HG02852 (cell line): ENCODE data around the gene CAPN3.

Source experiments
- ATAC-seq: cut with Tn5 transposase; IDR thresholded peaks from one replicate; pipeline ENCODE4 v1.9.1; 2021; ENCODE audit warnings: mild to moderate bottlenecking, moderate library complexity; ENCODE audit not compliant: unreplicated experiment

The CAPN3 gene

DNA sequence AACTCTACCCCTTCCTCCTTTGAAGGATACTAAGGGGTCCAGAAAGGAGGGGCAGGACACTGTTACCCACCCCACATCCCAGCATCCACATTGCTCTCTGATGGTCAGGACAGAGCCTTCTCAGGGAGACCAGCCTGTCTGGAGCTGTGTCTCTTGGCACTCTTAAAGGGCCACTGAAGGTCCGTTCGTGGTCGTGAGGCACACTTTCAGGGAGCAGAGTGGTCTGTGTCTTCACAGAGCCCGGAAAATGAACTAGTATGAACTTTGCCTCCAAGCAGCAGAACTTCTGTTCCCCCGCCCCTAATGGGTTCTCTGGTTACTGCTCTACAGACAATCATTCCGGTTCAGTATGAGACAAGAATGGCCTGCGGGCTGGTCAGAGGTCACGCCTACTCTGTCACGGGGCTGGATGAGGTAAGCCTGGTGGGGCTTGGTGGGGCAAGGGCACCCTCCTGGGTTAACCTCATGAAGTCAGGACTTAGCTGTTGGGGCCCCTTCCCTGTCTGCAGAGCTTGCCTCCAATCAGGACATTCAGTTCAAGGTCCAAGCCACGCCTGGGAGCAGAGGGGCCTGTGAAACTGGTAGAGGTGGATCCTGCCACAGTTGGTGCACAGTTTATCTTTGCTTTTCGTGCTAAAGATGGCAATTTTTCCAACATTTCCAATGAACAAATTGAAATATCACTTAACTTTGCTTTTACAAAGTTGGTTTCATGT is 33.2 kb downstream of the CAPN3 start:
- ATAC-seq, result no peak

DNA sequence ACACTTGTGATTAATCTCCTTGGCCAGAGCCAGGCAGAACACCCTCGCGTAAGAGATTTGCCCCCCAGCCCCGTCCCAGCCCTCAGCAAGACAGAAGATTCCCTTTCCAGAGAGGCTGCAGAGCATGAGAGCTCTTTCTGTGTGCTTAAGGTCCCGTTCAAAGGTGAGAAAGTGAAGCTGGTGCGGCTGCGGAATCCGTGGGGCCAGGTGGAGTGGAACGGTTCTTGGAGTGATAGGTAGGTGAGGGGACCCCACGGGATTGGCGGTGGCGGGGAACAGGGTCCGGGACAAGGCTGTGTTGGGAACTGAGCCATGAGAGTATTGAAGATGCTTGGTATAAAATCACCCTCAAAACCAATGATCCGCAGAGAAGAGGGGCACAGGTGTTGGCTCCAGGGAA is 34.8 kb downstream of the CAPN3 start:
- no peak for ATAC-seq

DNA sequence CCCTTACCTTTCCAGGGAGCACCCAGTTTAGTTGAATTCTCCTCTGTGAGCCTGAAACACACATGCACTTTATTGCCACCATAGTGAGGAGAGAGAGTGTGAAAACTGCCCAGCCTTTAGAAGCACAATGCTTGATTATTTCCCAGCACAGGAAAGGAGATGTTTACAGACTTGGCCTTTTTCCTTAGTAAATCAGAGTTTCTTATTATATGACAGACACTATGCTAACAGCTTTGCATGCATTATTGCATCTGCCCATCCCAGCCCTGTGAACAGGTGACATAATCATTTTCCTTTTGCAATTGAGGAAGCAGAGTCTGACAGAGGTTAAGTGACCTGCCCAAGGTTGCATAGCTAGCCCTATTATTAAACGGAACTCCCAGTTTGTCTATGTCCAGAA is 36.5 kb downstream of the CAPN3 start:
- no peak for ATAC-seq

DNA sequence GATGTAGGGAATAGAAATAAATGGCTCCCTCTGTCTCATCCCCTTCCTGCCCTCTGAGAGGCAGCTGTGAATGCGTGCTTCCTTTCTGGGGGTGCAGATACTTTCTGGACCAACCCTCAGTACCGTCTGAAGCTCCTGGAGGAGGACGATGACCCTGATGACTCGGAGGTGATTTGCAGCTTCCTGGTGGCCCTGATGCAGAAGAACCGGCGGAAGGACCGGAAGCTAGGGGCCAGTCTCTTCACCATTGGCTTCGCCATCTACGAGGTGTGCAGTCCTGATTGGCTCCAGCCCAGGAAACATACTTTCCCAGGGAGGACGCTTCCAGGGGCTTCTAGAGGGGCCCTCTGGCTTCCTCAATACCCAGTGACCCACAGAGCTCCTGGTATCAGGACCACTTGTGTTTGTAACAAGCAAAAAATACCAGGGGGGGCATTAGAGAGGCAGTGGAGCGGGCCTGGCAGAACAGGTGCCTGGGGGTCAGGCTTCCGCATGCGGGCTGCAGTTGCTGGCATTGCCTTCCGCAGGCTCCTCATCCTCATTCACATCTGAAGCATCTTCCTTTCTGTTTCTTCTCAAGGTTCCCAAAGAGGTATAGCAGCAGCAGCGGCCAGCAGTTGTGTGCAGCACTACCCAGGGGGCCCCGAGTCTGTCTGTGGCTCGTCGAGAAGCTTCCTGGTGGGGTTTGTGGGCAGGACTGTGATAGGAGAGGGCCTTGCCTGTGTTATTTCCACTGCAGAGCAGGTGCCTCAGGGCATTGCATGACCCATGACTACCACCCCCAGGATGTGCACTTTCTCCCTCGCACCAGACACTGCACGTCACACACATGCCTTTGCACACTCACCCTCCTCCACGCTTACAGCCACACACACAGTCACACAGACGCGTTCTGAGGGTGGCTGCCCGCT is 42.5 kb downstream of the CAPN3 start:
- no peak for ATAC-seq

DNA sequence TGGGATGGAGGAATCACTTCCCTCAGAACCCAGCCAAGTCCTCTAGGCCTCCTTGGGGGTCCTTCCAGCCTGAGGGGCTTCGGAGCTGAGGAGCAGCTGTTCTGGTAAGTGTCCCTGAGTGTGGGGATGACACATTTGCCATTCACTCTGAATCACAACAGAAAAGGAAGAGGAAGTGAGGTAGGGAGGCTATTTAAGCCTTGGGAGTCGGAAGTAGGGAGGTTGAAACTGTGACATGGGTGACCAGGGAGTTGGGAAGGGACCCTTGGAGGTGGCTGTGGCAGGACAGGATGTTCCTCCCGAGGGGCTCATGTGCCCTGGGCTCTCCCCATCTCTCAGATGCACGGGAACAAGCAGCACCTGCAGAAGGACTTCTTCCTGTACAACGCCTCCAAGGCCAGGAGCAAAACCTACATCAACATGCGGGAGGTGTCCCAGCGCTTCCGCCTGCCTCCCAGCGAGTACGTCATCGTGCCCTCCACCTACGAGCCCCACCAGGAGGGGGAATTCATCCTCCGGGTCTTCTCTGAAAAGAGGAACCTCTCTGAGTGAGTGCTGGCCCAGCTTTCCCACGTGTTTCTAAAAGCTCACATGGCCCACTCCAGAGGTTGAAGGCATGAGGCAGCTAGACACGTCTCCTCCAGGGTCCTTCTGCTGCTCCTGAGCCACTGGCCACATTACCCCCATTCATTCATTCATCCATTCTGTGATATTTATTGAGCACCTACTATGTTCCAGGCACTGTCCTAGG is 43.3 kb downstream of the CAPN3 start:
- no peak for ATAC-seq

DNA sequence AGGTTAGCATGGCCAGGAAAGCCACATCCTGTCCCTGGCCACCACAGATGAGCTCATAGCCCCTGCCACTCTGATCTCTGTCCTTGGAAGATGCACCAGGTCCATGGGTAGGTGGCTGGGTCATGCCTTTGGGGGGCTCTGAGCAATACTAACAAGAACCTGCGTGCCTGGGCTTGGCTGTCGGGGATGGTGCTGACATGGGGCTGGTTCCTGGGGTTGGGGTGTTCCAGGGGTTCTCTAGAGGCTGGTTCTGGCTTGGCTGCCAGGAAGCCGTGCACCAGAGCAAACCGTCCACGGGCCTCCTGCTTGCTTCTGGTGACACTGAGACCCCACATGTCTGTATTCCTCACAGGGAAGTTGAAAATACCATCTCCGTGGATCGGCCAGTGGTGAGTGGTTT is 44.1 kb downstream of the CAPN3 start:
- no peak for ATAC-seq

DNA sequence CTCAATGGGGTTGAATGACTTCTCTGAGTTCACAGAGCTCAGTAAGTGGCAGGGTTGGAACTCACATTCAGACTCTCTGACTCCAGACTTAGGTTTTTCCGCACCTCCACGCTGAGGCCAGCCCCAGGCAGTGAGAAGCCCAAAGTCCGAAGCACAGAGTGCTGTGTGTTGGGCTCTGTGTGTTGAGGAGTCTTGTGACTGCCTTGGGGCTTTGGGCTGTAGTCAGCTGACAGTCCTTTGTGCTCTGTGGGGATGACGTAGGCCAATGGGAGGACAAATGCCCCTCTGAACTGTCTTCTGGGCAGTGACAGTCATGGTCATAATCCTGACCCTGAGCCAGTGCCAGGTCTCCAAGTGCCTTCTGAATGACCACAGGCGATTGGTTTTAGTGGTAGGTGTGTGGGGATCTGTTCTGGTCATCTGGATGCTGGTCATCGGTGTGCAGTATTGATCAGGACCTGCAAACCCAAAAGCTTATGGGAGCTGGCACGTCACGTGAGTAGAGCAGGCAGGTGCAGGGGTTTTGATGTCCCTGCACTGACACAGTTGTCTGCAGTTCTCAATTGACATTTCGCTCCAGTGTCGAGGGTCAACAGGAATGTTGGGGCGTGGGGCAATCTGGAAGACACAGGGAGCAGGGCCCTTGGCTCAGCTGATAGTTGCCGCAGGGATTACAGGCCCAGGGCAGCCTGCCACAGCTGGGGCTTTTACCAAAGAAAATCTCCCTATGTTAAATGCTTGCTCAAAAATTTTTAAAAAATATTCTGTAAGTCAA is 45.3 kb downstream of the CAPN3 start:
- ATAC-seq, result no peak

DNA sequence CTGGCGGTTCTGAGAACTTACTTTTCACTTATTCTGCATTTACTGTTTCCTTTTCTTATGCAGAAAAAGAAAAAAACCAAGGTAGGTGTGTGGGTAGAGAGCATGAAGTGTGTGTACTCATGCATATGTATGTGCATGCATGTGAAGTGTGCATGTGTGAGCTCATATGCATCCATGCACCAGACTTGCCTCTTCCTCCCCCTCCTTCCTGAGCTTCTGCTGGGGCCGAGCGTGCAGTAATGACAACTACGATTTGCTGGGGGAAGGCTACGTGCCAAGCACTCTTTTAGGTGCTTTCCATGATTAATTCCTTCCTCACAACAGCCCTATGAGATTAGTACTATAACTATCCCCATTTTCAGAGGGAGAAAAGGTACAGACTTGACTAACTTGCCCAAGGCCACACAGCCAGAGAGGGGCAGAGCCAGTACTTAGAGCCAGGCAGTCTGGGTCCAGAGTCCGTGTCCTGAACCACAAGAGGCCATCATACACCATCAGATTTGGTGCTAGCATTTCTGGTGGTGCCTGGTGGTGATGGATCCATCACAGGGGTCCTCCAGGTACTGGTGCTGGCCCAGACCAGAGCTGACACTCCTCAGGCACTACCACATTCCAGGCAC is 46.7 kb downstream of the CAPN3 start:
- no peak for ATAC-seq

DNA sequence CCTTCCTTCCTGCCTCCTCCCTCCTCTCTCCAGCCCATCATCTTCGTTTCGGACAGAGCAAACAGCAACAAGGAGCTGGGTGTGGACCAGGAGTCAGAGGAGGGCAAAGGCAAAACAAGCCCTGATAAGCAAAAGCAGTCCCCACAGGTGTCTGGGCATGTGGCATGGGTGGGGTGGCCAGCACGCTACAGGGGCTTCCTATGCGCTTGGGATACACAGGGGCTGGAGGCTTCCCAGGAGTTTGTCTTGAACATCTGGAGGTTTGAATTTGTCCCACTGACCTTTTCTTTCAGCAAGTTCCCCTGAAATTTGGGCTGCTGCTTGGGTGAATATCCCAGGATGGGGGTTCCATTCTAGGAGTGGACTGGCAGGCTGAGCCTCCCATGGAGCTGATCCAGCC is 48.9 kb downstream of the CAPN3 start:
- ATAC-seq, result no peak

DNA sequence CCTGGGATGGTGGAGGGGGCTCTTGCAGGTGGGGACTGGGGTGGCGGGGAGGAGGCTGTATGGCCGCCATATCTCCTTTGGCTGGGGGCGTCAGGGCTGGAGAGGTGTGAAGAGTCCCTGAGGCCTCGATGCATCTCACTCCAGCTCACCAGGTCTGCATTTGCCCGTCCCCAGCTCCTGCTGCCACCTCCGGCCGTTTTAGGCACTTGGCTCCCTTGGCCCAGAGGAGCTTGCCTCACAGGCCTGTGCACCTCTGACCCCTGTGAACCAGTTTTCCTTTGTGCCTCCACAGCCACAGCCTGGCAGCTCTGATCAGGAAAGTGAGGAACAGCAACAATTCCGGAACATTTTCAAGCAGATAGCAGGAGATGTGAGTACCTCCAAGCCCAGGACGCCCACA is 49.7 kb downstream of the CAPN3 start:
- no peak for ATAC-seq

DNA sequence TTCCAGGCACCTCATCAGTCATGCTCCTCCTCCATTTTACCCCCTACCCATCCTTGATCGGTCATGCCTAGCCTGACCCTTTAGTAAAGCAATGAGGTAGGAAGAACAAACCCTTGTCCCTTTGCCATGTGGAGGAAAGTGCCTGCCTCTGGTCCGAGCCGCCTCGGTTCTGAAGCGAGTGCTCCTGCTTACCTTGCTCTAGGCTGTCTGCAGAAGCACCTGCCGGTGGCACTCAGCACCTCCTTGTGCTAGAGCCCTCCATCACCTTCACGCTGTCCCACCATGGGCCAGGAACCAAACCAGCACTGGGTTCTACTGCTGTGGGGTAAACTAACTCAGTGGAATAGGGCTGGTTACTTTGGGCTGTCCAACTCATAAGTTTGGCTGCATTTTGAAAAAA is 52.6 kb downstream of the CAPN3 start:
- no peak for ATAC-seq

DNA sequence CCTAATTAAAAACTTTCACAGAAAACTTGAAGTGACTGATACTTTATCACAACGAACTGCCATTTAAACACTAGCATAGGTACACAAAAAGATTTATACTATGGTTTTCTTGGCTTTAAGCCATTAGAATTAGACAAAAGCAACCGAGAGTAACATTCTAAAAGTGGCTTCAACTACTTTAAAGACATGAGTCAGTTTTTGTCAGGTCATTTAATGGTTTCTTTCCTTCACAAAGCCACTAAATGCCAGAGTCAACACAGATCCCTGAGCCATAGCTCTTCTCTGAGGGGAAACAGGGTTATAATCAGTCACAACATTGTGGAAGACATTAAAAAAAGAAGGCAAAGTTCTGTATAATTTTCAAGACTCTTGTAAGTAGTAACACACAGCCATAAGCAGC is 54.6 kb downstream of the CAPN3 start:
- no peak for ATAC-seq

DNA sequence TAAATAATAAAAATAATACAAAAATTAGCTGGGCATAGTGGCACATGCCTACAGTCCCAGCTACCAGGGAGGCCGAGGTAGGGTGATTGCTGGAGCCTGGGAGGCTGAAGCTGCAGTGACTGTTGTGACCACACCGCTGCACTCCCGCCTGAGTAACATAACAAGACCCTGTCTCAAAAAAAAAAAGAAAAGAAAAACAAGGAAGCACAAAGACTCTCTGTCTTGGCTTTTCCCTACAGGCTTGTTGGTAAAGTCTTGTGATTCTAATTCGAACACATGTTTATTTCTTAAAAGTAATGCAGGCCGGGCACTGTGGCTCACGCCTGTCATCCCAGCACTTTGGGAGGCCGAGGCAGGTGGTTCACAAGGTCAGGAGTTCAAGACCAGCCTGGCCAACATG is 60.1 kb downstream of the CAPN3 start:
- no peak for ATAC-seq

DNA sequence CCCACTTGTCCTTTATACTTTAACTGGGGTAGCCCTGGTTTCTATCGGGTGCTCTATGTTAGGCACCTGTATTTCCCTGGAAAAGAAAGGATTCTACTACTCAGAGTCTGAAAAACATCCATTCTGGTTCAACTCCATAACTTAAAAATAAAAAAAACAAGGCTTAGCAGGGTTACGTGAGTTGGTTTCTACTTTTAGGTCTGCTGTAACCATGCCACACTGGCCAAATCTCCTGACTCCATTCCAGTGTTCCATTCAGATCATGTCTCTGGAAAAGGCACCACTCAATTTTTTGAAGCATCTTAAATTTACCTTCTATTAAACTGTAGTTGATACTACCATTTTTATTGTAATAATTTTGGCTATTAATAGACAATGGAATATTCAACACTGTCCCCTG is 62.1 kb downstream of the CAPN3 start:
- ATAC-seq, result no peak

DNA sequence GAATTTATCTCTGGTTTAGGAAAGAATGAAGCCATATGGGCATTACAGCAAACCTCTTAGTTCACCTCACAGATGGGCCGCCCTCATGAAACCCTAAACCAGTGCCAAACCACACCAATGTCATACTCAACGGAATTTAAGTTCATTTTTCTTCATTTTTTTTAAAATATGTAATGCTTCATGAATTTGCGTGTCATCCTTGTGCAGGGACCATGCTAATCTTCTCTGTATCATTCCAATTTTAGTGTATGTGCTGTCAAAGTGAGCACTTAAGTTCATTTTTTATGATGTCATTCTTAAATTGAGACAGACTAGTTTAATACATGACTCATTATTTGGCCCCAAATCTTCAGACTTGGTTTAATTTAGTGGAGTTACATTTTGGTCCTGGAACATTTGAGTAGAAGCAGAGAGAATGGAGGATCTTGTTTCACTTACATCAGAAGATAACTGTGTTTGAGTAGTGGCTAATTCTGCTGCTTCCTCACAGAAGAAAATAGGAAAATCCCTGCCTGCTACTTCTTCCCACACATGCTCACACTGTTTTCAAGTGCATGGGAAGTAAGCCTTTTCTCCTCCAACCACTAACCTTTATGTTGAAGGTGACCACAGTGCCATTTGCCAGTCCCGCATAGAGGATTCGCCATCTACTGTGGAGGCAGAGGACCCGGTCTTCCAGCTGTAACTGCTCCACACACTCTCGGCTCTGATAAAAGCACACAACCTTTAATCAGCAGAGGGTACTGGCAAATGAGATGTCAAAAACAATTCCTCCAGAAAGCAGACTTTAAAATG is 68.3 kb downstream of the CAPN3 start:
- no peak for ATAC-seq

DNA sequence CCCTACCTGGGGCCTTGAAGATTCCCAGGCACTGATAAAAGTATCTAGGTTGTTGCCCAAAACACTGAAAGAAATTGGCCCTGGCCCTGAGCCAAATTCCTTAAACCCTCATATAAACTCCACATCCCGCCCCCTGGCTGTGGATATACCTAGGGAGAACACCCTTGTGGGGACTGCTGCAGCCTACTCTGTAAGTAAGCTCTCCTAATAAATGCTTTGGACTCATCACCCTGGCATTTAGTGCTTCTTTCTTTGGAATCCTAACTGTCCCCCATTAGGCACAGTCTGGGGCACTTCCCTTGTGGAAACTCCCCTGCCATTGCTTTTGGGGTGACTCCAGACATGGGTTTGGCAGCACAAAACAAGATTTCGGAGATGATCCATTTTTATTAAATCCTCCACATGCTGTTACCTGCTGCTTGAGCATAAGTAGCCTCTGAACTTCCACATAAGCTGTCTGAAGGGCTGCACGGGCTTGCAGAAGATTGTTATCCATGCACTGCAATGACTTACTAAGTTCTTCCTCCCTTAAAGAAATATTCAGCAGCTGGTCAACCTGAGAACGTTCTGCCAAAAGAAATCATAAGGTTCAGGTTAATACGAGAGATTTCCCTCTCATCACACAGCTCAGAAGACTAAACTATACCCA is 85.2 kb downstream of the CAPN3 start:
- no peak for ATAC-seq

DNA sequence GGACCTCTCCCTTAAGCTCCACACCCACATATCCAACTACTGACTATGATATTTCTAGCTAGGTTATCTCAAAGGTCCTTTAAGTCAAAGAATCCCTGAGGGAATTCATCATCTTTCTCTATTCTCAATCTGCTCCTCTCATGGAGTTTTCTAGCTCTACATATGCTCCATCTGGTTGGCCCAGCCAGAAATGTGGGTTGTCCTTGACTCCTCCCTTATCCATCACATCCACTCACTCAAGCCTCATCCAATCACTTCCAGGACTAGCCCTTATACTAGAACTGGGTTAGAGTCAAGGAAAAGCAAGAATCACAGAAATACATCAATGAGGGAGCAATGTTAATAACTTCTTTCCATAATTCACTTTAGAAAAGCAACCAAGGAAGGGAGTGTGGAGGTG is 86.2 kb downstream of the CAPN3 start:
- ATAC-seq, result no peak

DNA sequence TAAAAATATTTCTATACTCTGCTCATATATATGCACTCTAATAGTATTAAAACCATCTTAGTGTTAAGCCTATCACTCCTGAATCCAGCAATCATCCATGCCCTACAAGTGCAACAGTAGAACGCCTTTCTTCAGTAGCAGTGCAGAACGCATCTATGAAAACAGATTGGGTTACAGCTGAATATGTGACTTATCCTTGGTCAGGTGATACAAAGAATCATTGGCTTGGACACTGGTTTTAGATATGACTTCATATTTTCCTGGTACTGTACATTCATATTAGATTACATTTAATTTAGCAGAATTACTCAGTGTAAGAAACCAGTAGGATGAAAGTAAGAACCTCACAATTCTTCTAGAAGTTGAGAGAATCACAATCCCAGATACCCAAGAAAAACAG is 88.3 kb downstream of the CAPN3 start:
- ATAC-seq, result no peak

DNA sequence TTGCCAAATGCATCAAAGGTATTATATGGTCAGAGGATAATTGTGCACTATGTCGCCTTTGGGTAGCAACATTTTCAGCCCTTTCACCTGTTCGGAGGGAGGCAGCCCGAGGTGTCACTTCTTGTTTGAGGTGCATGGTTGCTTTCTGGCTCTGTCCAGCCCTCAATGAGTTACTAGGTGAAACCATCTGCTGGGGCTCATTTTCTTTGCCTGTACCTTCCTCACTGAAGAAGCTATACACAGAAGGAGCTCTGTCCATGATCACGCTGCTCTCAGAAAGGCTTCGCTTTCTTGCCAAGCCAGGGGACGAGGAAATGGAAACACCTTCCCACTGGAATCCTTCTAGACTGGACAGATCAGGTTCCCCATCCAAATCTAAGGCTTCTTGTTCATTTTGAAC is 89.0 kb downstream of the CAPN3 start:
- ATAC-seq, result no peak
